GM12878 (cell line): ENCODE data around the gene C11orf98. TPM values are rescaled to one million over a fixed set of nuclear protein-coding genes. Genes with fewer than 3 reads are reported as not detected.

ENCODE experiments used
- ATAC-seq: fragments of 200-7000 bp; cut with Tn5 transposase; 3 replicates; pipeline ENCODE4 v1.9.1; 2020; ENCODE audit warnings: mild to moderate bottlenecking, moderate library complexity
- BruUV-seq: library from RNA; stranded (reverse); fragments of 400-500 nt; replicated peaks from 2 replicates; lab custom pipeline; 2021; lab: Mats Ljungman, UMichigan
- CTCF ChIA-PET: fragments of 300-600 bp; sonication (Branson Sonifier 250); formaldehyde crosslinking; extraction: SDS; loops from one replicate; lab custom pipeline; 2021; ENCODE audit warnings: inconsistent platforms; lab: Yijun Ruan, JAX
- POLR2A ChIA-PET: fragments of 350-600 bp; formaldehyde crosslinking; extraction: SDS; loops from one replicate; lab custom pipeline; 2021; ENCODE audit warnings: inconsistent platforms; lab: Charles Lee
- RAD21 ChIA-PET: fragments of 300-600 bp; sonication (Branson Sonifier 250); formaldehyde crosslinking; loops from one replicate; lab custom pipeline; 2023; ENCODE audit warnings: antibody characterized with exemption; ENCODE audit not compliant: unreplicated experiment; lab: Charles Lee
- SMC1A ChIA-PET: fragments of 300-600 bp; sonication (Branson Sonifier 250); formaldehyde crosslinking; loops from one replicate; lab custom pipeline; 2023; ENCODE audit not compliant: unreplicated experiment, uncharacterized antibody; lab: Charles Lee
- DNase-seq: peaks from one replicate; pipeline ENCODE4 v3.0.0-alpha.2; 2011; ENCODE audit warnings: low read depth, low spot score
- FAIRE-seq: peaks from 3 replicates; lab custom pipeline; 2011; peaks lifted over from hg19 to GRCh38; lab: Jason Lieb, UNC
- H2AFZ ChIP-seq: 2 replicates; pipeline ENCODE4 v1.6.0; 2011; ENCODE audit warnings: low read depth, low read length, control low read depth; ENCODE audit not compliant: control insufficient read depth
- H3K27ac ChIP-seq: 2 replicates; pipeline ENCODE4 v1.5.1; 2011; ENCODE audit warnings: control low read depth; ENCODE audit not compliant: control insufficient read depth, insufficient read depth
- H3K27me3 ChIP-seq, 2 experiments: replicated peaks in 1 of 2; 2 replicates each; pipeline versions ENCODE4 v1.6.0 to v1.6.1; 2011; ENCODE audit warnings: low read length in 1 of 2; ENCODE audit not compliant: control insufficient read depth in 2 of 2, insufficient read depth in 2 of 2
- H3K36me3 ChIP-seq, 2 experiments: 2 replicates each; pipeline ENCODE4 v1.5.1; 2011; ENCODE audit warnings: low read length in 1 of 2; ENCODE audit not compliant: control insufficient read depth in 2 of 2, insufficient read depth in 2 of 2
- H3K4me1 ChIP-seq: 2 replicates; pipeline ENCODE4 v1.6.1; 2011; ENCODE audit warnings: mild to moderate bottlenecking, low read length, moderate library complexity, mixed read lengths; ENCODE audit not compliant: control insufficient read depth, insufficient read depth
- H3K4me2 ChIP-seq: 2 replicates; pipeline ENCODE4 v1.6.0; 2011; ENCODE audit warnings: control low read depth; ENCODE audit not compliant: control insufficient read depth, insufficient read depth
- H3K4me3 ChIP-seq: fragments of 200-600 bp; sonication (generic); 2 replicates; pipeline ENCODE4 v1.5.1; 2016
- H3K79me2 ChIP-seq: 2 replicates; pipeline ENCODE4 v1.6.0; 2011; ENCODE audit warnings: low read length; ENCODE audit not compliant: control insufficient read depth, insufficient read depth
- H3K9ac ChIP-seq: 2 replicates; pipeline ENCODE4 v1.8.0; 2011; ENCODE audit warnings: low read length, control low read depth, mixed read lengths; ENCODE audit not compliant: control insufficient read depth, insufficient read depth
- H3K9me3 ChIP-seq: replicated peaks from 3 replicates; pipeline ENCODE4 v1.5.1; 2011; ENCODE audit warnings: mild to moderate bottlenecking, low read length; ENCODE audit not compliant: control insufficient read depth, insufficient read depth
- H4K20me1 ChIP-seq: 2 replicates; pipeline ENCODE4 v1.6.0; 2011; ENCODE audit not compliant: control insufficient read depth, insufficient read depth
- DPF2 ChIP-seq: fragments of 450-650 bp; IDR thresholded peaks from 2 replicates; pipeline ENCODE4 v1.6.1; 2017; ENCODE audit warnings: mild to moderate bottlenecking
- FOS ChIP-seq: IDR thresholded peaks from 3 replicates; pipeline ENCODE4 v1.6.1; 2011; ENCODE audit warnings: borderline replicate concordance; ENCODE audit not compliant: insufficient read length; ENCODE audit errors: extremely low read depth
- HSF1 ChIP-seq: fragments of 150-350 bp; IDR thresholded peaks from 2 replicates; pipeline ENCODE4 v1.6.1; 2014; ENCODE audit warnings: mild to moderate bottlenecking, low read depth, low read length
- IRF3 ChIP-seq: fragments of 450-650 bp; IDR thresholded peaks from 2 replicates; pipeline ENCODE4 v1.6.1; 2014; ENCODE audit warnings: mild to moderate bottlenecking
- MTA2 ChIP-seq: fragments of 450-650 bp; IDR thresholded peaks from 2 replicates; pipeline ENCODE4 v1.6.1; 2016; ENCODE audit warnings: low read depth, mild to moderate bottlenecking, moderate library complexity
- MTA3 ChIP-seq: IDR thresholded peaks from 2 replicates; pipeline ENCODE4 v1.6.1; 2012; ENCODE audit warnings: low read length, inconsistent platforms, borderline replicate concordance
- SKIL ChIP-seq: fragments of 450-650 bp; IDR thresholded peaks from 2 replicates; pipeline ENCODE4 v1.6.1; 2017; ENCODE audit warnings: mild to moderate bottlenecking, low read depth, inconsistent platforms; ENCODE audit not compliant: poor library complexity, severe bottlenecking
- SREBF2 ChIP-seq: IDR thresholded peaks from 2 replicates; pipeline ENCODE4 v1.6.1; 2012; ENCODE audit warnings: mild to moderate bottlenecking, low read length
- STAT1 ChIP-seq: fragments of 450-650 bp; conservative IDR thresholded peaks from 2 replicates; pipeline ENCODE4 v1.6.1; 2014; ENCODE audit warnings: antibody characterized with exemption, mild to moderate bottlenecking
- TAF1 ChIP-seq: IDR thresholded peaks from 2 replicates; pipeline ENCODE4 v1.6.1; 2011; ENCODE audit warnings: mild to moderate bottlenecking, low read depth, low read length, borderline replicate concordance
- ZBTB40 ChIP-seq: fragments of 450-650 bp; IDR thresholded peaks from 2 replicates; pipeline ENCODE4 v1.6.1; 2016; ENCODE audit warnings: mild to moderate bottlenecking, moderate library complexity, borderline replicate concordance
- ZSCAN29 ChIP-seq: fragments of 450-650 bp; IDR thresholded peaks from 2 replicates; pipeline ENCODE4 v1.6.1; 2017; ENCODE audit warnings: mild to moderate bottlenecking, moderate library complexity
- WGBS: methylation state at CpG from one replicate; pipeline ENCODE4 v1.1.6; 2016; ENCODE audit warnings: low lambda C conversion rate; ENCODE audit not compliant: insufficient replicate concordance, insufficient coverage; ENCODE audit errors: missing lambda C conversion rate; 5-methylcytosine and 5-hydroxymethylcytosine counted together
- in situ Hi-C: fragments of 300-500 bp; cut with MboI; formaldehyde crosslinking; loops from 9 replicates; pipeline ENCODE4 v1.14.3; 2018; ENCODE audit warnings: mixed read lengths
- intact Hi-C: fragments of 100-400 bp; cut with micrococcal nuclease; formaldehyde crosslinking; loops from one replicate; pipeline ENCODE4 v1.14.2; 2022; ENCODE audit not compliant: unreplicated experiment
- polyA plus RNA-seq, 11 experiments: library from polyadenylated mRNA; depleted of rRNA in 4 of 11; unstranded in 6 of 11; stranded (reverse) in 5 of 11; fragments of >200 nt; fragmentation: Nextera tagmentation in 4 of 11; fragmentation: Illumina TruSeq in 1 of 11; extraction: Ambion mirVana in 4 of 11; extraction: Trizol in 1 of 11; gene quantifications; 1 replicate in 1 of 11; 2 replicates in 10 of 11; pipeline versions ENCODE4 v1.2.1 to v1.2.3, GENCODE V29; 2011 to 2016; ENCODE audit warnings: inconsistent platforms in 2 of 11, missing spikeins in 2 of 11, low read depth in 1 of 11
- total RNA-seq, 4 experiments: library from RNA; depleted of rRNA in 3 of 4; stranded (reverse); fragments of >200 nt in 3 of 4; fragmentation: Illumina TruSeq in 1 of 4; extraction: Trizol in 1 of 4; gene quantifications; 2 replicates each; pipeline versions ENCODE4 v1.2.1 to v1.2.3, GENCODE V29; 2013 to 2021

Gene C11orf98
- total and polyA plus RNA-seq, 10 of the 15 experiments (the other 5 are each of a cell fraction or from before 2014, with no cell fraction given), result 62.5 to 270 (median 162) TPM

GRCh38 chr11:62664405-62665074 is 470 bp downstream of the C11orf98 start (continued):
- TF ChIP-seq SKIL (no peak), MTA2 (no peak; the same call in 1 of the 2 replicates), HSF1 (no peak), TAF1 (no peak)

GRCh38 chr11:62656796-62657429 is 8.1 kb downstream of the C11orf98 start:
- BruUV-seq, result no TSS peak
- in situ Hi-C loops, result no loop called here
- TF ChIP-seq IRF3, result no peak
- no peak for TF ChIP-seq DPF2
- no peak for TF ChIP-seq SREBF2
- TF ChIP-seq ZBTB40, result no peak
- TF ChIP-seq MTA3, result no peak
- no peak for TF ChIP-seq STAT1
- no peak for TF ChIP-seq FOS
- no peak for TF ChIP-seq ZSCAN29

More at GRCh38 chr11:62656796-62657429, 8.1 kb downstream of the C11orf98 start:
- ChIA-PET CTCF (interaction anchor here (0.9 to 1.2 kb wide), 5 partner anchors 17 to 192 kb away, joined by 3 to 6 read pairs (median 3); partner anchors contain the start of gene B3GAT3), SMC1A (interaction anchor here (0.5 to 5.0 kb wide), 5 partner anchors 8 to 232 kb away, joined by 3 to 41 read pairs (median 4); partner anchors contain the start of genes C11orf98 and CSKMT), POLR2A (interaction anchor here (1.3 to 14.6 kb wide), 4 partner anchors 11 to 65 kb away, joined by 4 to 295 read pairs (median 10); partner anchors contain the start of genes C11orf98, CSKMT, GANAB and LBHD1), RAD21 (interaction anchor here (0.7 to 1.2 kb wide), 4 partner anchors 11 to 106 kb away, joined by 3 to 5 read pairs (median 4); no protein-coding TSS in a partner anchor)
- DNase-seq (no peak), ATAC-seq (no peak), FAIRE-seq (no peak)
- Histone ChIP-seq H3K4me3 (no peak overlapping the region), H3K79me2 (peaks cover 13% of the 10 kb centered on the region), H3K4me2 (no peak overlapping the region), H3K27ac (no peak overlapping the region), H3K4me1 (peaks cover 6% of the 10 kb centered on the region), H3K36me3 (no peaks in the 10 kb centered on the region; a peak in 1 of 4 replicates), H3K9ac (no peak overlapping the region), H2AFZ (no peak overlapping the region), H4K20me1 (no peaks in the 10 kb centered on the region), H3K9me3 (no peaks in the 10 kb centered on the region), H3K27me3 (no peaks in the 10 kb centered on the region)
- WGBS, result 60% methylated on average over 5 of the region's 5 CpGs
- intact Hi-C loops, result no loop called here
